ENCODE results near the gene TBCE.

TBCE gene

DNA sequence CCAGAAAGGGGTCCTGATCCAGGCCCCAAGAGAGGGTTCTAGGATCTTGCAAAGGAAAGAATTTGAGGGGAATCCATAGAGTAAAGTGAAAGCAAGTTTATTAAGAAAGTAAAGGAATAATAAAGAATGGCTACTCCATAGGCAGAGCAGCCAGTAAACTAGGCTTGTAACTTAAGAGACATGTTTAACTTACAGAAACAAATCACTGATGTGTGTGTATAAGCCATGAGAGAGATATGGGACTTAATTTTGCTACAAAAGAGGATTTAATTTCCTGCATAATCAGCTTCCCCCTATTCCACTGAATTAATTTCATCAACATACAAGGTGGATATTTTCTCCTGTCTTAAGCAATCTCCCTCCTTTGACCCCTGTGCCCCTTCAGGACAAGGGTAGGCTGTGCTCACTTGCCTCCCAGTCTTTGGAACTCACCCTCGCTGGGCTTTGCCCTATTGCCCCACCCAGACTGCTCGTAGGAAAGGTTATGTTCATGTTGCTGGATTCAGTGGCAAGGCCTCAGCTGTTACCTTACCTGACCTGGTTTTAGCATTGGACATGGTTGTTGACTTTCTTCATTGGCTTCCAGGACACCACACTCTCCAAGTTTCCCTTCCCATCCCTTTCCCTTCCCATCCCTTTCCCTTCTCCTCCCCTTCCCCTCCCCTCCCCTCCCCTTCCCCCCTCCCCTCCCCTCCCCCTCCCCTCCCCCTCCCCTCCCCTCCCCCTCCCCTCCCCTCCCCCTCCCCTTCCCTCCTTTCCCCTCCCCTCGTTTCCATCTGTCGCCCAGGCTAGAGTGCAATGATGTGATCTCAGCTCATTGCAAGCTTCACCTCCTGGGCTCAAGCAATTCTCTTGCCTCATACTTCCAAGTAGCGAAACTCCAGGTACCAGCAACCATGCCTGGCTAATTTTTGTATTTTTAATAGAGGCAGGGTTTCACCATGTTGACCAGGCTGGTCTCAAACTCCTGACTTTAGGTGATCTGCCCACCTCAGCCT lies 44.6 kb downstream of the TBCE start:
- DNase-seq: no peak

DNA sequence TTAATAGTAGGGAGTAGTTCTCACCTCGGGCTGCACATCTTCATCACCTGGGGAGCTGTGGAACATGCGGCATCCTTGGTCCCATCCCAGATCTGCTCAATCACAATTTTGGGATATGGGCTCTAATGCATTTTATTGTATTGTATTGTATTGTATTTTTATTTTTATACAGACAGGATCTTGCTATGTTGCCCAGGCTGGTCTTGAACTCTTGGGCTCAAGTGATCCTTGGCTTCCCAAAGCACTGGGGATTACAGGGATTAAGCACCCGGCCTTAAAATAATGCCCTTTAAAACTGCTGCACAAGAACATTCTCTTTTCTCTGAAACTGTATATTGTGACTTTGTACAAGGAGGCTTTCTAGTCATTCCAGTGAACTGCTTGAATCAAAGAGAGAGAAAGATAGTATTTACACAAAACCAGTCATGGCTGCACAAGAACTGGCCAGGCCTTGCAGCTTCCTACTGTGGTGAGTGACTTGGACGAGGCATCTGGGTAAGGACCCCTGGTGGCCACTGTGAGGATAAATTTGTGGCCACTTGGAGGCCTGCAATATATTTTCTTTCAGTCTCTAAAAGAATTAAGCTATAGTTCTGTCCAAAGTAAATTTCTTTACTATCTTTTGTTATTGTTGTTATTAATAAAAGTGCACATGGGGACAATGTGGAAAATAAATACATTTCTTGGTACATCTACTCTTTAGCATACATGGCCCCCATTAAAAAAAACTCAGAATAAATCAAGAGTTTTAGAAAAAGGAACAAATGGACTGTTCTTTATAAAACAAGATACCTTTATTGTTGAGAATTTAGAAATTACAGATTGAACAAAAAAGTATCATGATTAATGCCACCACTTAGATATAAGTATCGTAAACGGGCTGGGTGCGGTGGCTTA lies 48.0 kb downstream of the TBCE start:
- no peak for DNase-seq

DNA sequence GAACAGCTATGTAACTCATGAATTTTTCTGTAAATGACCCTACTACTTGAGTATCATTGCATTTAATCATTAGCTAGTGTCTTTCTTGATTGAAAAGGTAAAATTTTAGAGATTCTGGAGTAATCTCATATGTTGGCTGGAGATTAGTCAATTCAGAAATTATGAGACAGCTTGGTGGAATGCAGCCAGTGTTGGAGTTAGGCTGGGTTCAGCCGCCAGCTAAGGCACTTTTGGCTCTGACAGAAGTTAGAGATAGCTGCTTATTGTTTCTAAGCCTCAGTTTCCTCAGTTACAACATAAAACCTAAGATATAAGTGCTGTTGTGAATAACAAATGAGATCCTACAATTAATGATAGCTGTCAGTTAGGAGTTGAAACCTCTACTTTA lies 49.4 kb downstream of the TBCE start:
- DNase-seq: no peak

DNA sequence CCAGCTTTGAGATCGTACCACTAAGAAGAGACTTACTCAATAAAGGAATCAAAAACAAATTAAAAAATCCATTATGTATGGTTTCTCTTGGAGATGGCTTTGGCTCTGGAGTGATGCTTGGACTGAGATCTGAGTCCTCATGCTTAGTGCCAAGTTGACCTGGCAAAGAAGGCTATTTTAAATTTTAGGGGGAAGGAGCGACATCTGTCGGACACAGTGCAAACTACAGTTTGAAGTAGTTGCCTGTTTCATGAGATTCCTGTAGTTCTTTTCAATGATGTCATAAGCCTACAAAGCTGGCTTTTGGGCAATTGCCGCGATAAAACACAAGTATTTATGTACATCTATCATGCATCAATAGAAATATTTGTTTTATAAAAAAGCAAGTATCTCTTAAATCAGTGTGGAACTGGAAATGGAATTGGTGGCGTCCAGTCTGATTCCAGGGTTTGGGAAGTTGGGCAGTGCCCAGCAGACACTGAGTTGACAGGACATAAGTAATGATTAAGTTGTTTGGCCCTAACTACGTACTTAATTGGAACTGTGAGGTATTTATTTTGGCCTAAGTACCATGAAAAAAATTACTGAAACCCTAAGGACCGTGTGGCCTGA lies 50.0 kb downstream of the TBCE start:
- peak; percentile 10 for DNase-seq

- DNase-seq: no peak
These were observed 54.5 kb downstream of the TBCE start for GRCh38 chr1:235421751-235422150.

- DNase-seq: no peak
These were observed 56.0 kb downstream of the TBCE start for GRCh38 chr1:235423214-235423652.

GRCh38 chr1:235424092-235424491 lies 56.9 kb downstream of the TBCE start:
- DNase-seq: no peak

- DNase-seq: no peak
These were observed 58.1 kb downstream of the TBCE start for GRCh38 chr1:235425357-235425756.

GRCh38 chr1:235426143-235426542 lies 58.9 kb downstream of the TBCE start:
- DNase-seq: no peak

GRCh38 chr1:235426680-235427079 lies 59.5 kb downstream of the TBCE start:
- no peak for DNase-seq

DNA sequence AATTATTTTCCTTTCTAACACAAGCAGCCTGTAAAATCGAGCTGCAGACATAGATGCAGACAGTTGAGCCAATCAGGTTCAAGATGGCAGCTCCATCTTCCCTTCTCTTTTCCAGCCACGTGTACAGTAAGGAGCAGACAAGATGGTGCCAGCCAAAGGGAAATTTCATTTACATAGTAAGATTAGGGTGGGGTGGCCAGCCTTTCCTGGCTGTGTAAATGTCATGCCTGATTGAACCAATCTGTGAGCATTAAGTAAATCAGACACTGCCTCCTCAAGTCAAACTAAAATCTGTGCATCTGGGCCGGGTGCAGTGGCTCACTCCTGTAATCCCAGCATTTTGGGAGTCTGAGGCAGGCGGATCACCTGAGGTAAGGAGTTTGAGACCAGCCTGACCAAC lies 60.2 kb downstream of the TBCE start:
- DNase-seq: no peak

GRCh38 chr1:235429143-235429542 lies 61.9 kb downstream of the TBCE start:
- no peak for DNase-seq

- DNase-seq: no peak
These were observed 63.8 kb downstream of the TBCE start for GRCh38 chr1:235430991-235431390.

DNA sequence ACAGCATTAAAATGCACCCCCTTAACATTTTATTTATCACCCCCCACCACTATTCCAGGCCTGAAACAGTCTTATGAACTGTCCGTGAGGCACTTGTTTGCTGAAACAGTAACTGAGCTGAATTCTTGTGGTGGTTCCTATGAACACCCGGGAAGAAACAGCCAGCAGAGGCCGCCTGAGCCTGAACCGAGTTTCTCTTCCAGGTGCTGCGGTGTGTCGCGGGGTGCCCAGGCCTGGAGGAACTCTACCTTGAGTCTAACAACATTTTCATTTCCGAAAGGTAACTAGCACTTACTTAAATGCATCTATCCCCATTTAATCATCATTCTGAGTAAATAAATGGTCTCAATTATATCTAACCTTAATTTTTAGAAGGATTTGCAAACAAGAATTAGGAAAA lies 66.8 kb downstream of the TBCE start:
- DNase-seq: no peak

DNA sequence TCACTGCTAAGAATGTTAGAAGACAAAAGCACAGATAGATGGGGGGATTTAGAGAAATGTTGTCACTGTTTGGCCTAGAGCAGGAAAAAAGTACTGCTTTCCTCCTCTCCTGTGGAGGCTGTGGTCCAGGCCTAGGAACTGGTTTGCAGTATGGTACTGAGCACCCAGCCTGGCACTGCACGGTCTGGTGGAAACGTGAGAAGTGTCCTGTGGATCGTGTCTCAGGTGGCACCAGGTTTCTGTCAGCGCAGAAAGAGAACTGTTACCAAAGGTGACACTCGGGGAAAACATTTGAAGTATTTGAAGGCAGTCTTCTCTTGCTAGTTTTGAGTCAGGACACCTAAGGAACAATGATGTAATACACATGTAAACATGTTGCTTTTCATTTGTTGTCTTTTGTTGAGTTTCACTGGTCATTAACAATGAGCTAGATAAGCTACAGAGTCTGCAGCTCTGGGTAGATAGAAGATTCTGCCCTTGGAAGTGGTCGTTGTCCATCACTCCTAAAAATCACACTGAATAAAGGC lies 74.0 kb downstream of the TBCE start:
- DNase-seq: no peak

GRCh38 chr1:235442788-235443429 lies 75.7 kb downstream of the TBCE start:
- DNase-seq: no peak

DNA sequence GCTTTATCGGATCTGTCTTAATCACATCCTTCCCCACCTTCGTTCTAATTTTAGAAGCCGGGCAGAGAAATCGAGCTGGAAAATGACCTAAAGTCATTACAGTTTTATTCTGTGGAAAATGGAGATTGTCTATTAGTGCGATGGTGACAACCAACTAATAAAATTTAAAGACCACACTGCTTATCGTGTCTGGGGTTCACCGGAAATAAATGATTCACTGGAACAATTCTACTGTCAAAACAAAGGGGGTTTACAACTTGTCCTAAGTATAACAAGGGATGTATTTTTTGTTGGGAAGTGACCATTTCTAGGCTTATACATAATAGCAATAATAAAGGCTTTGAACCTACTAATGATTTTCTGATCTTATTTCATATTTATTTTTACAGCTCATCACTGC lies 81.4 kb downstream of the TBCE start:
- DNase-seq: no peak

DNA sequence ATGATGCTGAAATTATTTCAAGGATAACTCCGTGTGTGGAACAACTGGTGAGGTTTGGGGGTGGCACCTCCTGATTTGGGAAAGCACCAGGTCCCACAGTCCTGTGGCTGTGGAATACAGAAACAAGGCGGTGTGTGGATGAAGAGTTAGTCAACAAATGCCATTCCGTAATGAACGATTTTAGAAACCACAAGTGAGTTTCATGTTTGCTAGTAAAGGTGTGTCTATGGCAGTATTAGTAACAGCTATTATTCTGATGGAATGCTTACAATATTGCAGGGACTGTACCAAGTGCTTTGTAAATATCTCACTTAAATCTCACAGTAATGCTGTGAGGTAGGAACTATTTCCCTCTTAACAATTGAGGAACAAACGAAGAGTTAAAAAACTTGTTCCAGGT lies 83.2 kb downstream of the TBCE start:
- no peak for DNase-seq

GRCh38 chr1:235450886-235451483 lies 83.8 kb downstream of the TBCE start:
- no peak for DNase-seq

- DNase-seq: no peak
These were observed 86.8 kb downstream of the TBCE start for GRCh38 chr1:235454021-235454420.

DNA sequence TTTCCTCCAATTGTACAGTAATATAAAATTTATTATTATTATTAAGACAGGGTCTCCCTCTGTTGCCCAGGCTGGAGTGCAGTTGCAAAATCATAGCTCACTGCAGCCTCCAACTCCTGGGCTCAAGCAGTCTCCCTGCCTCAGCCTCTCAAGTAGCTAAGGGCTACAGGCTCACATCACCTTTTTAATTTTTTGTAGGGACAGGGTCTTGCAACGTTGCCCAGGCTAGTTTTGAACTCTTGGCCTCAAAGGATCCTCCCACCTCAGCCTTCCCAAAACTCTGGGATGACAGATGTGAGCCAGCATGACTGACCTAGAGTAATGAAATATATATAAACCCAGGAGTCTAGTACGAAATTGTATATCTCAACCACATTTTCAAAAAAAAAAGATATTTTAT lies 87.9 kb downstream of the TBCE start:
- no peak for DNase-seq

GRCh38 chr1:235455823-235456222 lies 88.6 kb downstream of the TBCE start:
- DNase-seq: no peak
